ENCODE data around the gene ACTR8.
"Not testable (repeated sequence)": the region's sequence is repeated elsewhere in the genome, so short reads cannot be mapped to it uniquely, and the experiment has no call there.

Gene ACTR8, protein sequence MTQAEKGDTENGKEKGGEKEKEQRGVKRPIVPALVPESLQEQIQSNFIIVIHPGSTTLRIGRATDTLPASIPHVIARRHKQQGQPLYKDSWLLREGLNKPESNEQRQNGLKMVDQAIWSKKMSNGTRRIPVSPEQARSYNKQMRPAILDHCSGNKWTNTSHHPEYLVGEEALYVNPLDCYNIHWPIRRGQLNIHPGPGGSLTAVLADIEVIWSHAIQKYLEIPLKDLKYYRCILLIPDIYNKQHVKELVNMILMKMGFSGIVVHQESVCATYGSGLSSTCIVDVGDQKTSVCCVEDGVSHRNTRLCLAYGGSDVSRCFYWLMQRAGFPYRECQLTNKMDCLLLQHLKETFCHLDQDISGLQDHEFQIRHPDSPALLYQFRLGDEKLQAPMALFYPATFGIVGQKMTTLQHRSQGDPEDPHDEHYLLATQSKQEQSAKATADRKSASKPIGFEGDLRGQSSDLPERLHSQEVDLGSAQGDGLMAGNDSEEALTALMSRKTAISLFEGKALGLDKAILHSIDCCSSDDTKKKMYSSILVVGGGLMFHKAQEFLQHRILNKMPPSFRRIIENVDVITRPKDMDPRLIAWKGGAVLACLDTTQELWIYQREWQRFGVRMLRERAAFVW

DNA sequence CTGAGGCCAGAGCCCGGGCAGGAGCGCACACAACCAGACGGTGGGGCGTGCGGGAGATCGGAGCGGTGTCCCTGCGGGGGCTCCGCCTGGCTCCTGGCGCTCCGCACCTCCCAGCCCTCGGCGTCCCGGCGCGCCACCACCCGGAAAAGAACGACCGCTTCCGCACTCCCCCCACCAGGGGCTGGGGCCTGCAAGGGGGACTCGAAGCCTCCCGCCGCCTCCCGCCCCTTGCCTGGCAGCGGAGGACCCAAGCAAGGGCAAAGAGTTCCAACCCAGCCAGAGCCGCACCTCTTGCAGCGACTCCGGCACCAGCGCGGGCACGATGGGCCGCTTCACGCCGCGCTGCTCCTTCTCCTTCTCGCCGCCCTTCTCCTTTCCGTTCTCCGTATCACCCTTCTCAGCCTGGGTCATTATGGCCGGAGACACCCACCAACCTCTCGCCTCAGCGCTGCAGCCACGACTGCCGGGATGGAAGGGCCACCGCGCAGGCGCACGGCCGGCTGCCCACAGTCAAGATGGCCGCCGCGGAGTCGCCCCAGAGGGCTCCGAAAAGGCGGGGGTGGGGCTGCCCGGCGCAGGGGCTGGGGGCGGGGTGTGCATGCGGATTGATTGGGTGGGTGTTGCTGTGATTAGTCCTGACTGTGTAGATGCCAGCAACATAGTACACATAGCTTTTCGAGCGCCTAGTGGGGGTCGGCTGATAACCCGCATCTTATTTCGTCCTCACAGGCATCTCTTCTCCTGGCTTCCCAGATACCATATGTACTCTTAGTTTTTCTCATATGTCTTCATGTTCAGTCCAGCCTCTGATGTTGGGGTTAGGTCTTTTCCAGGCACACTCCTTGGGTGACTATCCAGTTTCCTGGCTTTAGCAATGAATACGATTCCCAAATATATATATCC, at the start of gene ACTR8:
TSS of gene ACTR8 (minus strand) at position 462 of the 903 bp plus-strand sequence. CDS start at position 411, 51 bp downstream.
- peak; percentile 75 to 80 for DNase-seq (ENCODE audit: low read depth in 2 of 2)

DNA sequence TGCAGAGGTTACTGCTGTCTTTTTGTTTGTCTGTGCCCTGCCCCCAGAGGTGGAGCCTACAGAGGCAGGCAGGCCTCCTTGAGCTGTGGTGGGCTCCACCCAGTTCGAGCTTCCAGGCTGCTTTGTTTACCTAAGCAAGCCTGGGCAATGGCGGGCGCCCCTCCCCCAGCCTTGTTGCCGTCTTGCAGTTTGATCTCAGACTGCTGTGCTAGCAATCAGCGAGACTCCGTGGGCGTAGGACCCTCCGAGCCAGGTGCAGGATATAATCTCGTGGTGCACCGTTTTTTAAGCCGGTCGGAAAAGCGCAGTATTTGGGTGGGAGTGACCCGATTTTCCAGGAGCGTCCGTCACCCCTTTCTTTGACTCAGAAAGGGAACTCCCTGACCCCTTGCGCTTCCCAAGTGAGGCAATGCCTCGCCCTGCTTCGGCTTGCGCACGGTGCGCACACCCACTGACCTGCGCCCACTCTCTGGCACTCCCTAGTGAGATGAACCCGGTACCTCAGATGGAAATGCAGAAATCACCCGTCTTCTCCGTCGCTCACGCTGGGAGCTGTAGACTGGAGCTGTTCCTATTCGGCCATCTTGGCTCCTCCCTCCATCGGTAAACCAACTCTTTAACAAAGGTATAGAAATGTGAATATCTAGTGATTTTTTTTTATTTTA, 45.4 kb upstream of the ACTR8 start:
- DNase-seq (ENCODE audit: low read depth in 2 of 2), result not testable (repeated sequence)

DNA sequence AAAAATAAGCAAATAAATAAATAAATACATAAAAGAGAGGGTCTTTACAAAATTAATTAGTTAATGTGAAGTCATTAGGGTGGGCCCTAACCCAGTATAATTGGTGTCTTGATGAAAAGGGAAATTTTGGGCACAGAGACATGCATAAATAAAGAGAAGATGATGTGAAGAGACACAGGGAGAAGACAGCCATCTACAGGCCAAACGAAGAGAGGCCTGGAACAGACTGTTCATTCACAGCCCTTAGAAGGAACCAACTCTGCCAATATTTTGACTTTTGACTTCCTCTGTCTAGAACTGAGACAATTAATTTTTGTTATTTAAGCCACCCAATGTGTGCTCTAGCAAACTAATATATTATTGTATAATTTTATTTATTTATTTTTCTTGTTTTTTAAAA, 39.3 kb upstream of the ACTR8 start:
- no peak for DNase-seq (ENCODE audit: low read depth in 2 of 2)

DNA sequence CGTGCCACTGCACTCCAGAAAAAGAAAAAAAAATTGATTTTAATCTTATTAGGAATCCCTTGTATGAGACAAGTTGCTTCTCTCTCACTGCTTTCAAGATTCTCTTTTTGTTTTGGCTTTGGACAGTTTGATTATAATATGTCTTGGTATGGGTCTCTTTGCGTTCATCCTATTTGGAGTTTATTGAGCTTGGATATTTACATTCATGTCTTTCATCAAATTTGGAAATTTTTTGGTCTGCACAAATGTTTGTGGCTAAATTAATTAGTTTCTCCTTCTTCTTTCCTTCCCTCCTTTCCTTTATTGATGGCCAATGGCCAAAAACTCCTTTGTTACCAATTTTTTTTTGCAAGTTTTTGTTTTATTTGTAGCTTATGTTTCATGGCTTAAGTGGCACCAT, 37.8 kb upstream of the ACTR8 start:
- DNase-seq (ENCODE audit: low read depth in 2 of 2), result no peak

DNA sequence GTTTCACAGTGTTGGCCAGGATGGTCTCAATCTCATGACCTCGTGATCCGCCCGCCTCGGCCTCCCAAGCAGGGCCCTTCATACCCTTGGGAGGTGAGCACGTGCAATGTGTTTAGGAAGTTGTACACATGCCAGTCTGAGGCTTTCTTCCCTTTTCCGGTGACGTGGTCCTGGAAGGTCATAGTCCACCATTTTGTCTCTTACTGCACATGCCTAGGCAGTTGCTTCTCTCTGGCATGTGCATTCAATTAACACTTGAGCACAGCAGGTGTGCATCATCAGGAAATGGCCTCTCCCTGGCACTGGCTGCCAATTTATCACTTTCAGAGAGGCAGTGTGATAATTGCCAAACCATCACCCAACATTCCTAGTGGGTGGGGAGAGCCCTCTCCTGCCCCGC, 31.4 kb upstream of the ACTR8 start:
- no peak for DNase-seq (ENCODE audit: low read depth in 2 of 2)

DNA sequence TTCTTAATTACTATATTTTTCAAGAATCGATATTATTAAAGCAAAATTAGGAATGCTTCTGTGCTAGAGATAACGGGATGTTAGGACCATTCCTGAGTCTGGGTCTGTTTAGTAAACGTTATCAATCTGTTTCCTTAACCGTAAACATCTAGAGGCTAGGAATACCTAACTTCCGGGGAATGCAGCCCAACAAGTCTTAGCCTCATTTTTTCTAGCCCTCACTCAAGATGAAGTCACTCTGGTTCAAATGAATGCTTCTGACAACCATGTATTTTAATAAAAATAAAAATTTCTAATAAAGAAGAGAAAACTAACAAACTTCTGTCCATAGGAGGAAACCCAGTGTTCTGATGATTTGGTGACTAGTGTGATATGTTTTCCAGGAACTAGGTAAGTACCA, 20.8 kb upstream of the ACTR8 start:
- DNase-seq (ENCODE audit: low read depth in 2 of 2), result no peak

DNA sequence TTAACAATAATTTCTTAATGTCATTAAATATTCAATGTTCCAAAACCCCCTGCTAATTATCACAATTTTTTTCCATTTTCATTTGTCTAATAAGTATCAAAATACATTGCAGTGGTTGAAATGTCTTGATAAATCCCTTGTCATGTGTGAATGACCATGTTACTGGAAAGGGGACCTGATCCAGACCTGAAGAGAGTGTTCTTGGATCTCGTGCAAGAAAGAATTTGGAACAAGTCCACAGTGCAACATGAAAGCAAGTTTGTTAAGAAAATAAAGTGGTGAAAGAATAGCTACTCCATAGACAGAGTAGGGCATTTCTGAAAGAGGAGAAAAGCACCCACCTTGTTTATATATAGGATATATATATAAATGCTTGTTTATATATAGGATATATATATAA, 20.1 kb upstream of the ACTR8 start:
- no peak for DNase-seq (ENCODE audit: low read depth in 2 of 2)

DNA sequence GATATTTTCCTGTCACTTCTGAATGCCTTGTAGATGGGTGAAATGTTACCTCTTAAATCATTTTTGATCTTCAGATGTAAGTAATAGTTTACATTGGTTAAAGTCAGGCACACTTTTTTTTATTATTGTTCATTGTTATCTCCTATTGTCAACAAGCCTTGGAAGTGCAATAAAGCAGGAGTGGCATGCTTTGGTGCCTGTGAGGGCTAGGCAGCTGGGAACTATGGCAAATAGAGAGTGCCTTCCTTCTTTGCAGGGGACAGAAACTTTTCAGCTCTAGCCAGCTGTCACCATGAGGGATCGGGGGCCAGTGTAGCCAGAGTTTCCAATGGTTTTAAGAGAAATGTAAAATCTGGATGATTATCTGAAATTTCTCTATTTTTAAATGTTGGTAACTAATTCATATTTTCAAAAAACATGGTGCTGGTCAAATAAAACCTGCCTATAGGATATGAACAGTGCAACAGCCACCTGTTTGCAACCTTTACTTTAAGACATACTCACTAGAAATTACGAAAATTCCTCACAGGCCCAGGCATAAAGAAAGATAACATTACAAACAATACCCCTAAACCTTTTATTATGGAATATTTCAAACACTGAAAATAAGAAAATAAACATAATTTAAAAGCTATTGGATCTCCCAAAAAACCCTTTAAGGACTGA, 18.8 kb upstream of the ACTR8 start:
- no peak for DNase-seq (ENCODE audit: low read depth in 2 of 2)

DNA sequence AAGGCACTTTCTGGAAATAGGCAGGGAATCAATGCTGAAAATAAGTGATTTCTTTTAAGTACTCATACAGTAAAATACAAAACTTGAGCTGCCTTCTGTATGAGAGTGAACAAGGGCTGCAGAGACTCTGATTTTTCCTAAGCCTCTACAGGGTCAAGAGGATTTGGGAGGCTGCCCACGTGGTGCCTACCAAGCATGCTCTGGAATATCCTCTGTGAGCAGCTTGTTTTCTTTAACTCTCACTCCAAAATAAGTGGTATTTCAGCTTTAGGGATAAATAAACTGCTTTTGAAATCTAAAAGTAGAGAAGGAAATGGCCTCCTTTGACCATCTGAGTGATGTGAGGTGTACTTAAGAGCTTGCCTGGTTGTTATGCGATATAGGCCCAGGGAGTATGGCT, 17.8 kb upstream of the ACTR8 start:
- DNase-seq (ENCODE audit: low read depth in 2 of 2), result no peak

DNA sequence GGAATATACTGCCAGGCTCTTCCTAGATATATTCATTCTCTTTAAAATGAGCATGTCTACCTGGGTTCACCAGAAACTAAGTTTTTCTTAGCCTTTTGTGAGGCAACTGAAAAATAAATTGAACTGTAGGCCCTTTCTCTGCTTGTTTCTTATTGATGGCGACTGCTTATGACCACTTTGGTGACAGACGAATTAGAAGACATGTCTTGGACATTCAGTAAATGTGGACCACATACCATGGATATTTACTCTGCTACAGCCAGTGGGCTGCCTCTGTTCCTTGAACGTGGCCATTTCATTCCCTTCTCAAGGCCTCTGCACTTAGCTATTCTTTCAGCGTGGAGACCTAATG, 10.3 kb upstream of the ACTR8 start:
- no peak for DNase-seq (ENCODE audit: low read depth in 2 of 2)

DNA sequence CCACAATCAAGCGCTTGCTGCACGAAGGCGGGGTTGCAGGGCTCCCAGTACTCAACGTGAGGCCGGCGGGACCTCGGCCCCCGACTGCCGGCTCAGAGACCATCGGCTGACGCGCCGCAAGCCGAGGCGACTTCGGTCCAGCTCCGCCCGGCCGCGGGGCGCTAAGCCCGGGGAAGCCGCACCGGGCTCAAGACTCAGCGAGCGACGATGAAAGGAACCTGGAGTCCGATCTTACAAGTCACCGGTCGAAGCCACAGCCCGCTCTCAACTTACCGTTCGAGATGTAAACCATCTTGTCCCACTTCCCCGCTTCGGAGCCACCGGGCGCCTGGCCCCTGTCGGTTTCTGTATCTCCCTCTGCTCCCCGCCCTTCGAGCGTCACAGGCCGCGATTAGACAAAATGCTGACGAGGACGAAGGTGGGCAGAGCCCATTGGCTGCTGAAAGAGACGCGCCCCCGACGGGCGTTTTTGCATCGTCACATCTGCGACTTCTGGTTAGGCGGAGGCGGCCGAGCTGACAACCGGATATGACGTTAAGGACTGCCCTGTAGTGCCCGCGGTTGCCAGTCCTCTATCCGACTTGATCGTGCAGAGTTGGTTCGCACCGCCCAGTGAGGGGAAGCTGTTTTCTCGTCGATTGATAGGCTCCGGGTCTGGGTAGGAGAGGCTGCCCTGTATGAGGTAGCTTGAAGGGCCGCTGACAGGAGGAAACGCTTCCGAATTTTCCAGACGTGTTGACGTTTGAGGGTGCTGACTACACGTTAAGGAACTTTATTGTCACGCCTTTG, 9.7 kb upstream of the ACTR8 start, which contains the start of gene SELENOK:
TSS of gene SELENOK (minus strand) at position 363 of the 789 bp plus-strand sequence.
- peak; percentile 96 for DNase-seq (ENCODE audit: low read depth in 2 of 2)

DNA sequence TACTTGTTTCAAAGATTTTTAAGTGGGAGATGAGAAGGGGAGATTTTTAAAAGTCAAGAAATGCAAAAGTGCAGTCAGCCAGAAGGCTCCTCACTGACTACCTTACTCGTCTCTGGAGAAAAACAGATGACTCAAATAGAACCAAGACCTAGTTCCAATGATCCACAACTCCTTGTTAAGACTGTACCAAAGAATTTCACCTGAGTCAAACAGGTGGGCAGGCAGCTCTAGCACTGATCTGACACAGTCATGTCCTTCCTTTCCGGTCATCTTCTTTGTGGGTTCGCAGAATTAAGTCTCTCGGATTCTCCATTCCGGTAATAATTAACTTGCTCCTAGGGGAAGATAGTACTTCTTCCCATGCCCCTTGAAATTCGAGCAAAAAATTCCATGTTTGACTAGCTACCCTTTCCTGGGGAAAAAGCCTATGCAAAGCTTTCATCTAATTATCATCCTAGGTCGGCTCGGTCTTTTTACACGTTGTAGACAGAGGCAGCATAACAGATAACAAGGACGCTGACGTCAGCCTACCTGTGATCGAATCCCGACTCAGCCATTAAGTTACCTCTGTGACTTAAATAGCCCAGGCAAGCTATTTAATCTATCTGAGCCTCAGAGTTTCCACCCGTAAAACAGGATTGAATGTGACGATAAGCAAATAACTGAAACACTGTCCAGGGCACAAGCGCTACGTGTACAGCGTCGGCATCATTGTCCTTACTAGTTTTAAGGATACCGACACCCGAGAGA, 8.9 kb upstream of the ACTR8 start:
- DNase-seq (ENCODE audit: low read depth in 2 of 2), result peak; percentile 6 to 13

DNA sequence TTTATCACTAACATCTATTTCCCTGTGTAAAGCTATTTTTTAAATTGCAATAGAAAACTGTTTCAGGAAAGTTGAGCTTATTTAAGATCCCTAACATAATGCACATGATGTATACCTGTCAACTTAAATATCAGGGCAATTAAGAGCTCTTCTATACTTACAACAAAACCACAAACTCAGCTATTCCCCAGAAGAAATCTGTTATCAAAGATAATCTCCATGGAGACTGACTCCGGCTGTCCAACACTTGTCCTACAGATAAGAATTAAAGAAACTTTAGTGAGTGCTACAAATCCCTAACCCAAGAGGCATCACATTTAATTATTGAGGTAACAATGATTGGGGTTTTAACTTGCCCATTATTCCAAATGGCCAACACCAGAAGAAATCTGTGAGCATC, 6.3 kb upstream of the ACTR8 start:
- no peak for DNase-seq (ENCODE audit: low read depth in 2 of 2)

DNA sequence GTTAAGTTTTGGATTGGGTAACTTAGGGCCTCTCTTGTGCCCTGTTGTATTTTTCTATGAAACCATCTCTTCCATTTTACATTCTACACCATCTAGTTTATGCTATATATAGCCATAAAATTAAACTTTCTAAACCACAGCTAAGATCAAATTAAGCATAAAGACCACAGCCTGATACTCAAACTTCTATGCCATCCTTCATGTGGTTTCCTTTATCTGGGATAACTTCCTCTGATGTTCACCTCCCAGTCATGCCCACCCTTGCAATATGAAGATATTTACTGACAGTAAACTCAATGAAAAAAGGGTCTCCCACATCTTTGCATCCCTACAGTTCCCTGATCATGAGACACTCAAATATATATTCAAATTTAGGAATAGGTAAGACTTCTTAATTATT, 5.5 kb upstream of the ACTR8 start:
- DNase-seq (ENCODE audit: low read depth in 2 of 2), result no peak

DNA sequence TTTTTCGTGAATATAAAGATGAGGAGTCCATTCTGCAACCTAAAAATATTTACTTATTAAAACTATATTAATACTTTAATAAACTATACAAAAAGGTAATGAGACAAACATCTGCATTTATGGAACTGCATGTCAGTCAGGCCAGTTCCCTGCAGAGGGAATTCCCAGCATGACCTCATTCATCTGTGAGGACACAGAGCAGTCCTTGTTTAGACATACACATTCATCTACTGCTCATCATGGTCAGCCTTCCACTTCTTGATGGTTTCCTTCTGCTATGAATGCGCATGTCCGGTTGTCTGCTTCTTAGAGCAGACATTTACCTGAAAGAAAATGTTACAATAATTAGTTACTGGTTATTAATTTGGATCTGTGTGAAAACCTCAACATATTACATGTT, 3.3 kb upstream of the ACTR8 start:
- DNase-seq (ENCODE audit: low read depth in 2 of 2), result no peak

DNA sequence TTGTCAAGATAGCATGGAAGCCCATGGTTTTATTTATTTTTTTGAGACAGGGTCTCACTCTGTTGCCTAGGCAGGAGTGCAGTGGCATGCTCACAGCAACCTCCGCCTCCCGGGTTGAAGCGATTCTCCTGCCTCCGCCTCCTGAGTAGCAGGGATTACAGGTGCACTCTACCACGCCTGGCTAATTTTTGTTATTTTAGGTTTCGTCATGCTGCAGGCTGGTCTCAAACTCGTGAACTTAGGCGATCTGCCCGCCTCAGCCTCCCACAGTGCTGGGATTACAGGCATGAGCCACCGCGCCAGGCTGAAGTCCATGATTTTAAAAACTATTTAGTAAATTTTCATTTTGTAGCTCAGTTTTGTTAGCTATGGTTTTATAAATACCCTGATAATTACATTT, 2.7 kb upstream of the ACTR8 start:
- no peak for DNase-seq (ENCODE audit: low read depth in 2 of 2)

DNA sequence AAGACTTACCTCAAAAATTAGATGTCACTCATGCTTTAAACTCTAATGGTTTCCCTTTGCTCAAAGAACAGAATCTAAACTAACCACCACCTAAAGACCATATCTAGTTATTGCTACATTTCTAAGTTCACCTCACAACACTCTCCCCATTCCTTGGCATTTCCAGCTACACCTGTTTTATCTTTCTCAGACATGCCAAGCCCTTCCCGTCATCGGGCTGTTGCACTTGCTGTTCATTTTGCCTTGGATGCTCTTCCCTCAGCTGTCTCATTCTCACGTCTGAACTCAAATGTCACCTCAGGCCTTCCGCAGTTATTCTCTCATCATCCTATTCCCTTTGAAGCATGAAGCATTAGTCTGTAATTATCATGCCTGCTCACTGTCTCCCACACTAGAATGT, 1.1 kb upstream of the ACTR8 start:
- DNase-seq (ENCODE audit: low read depth in 2 of 2), result no peak

DNA sequence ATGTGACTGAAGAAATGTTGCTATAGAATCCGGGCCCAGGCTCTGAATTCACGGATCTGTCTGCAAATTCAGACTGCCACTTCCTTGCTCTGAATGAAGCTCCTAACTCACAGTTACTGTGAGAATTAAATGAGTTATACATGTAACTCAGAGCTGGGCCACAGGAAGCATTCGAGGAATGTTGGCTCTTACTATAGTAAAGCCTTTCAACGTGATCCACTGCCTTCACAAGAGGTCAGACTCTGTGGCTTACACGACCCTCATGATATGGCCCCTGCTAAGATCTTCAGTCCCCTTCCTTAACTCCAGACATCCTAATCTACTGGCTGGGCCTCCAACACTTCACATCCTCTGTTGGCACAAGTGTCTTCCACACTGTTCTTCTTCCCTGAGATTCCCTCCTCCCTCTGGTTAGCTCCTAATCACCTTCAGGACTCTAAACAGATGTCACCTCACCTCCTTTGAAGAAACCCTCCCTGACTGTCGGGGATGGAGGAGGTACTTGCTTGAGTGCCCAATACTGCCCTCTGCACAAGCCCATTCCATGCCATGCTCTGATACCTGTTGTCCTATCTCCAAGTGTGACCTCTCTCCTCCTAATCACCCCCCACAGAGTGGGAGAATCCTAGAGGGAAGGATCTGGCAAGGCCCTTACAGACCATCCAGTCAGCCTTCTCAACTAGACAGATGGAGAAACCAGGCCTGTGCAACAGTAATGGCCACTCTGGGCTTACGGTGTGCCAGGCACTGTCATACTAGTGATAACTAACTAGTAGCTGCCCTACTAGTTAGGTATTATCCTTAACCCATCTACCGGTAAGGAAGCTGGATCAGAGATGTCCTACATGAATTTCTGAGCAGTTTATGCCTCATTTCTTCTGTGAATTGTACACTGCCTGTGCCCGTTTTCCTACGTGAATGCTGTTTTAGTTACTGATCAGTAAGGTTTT, 1.3 kb downstream of the ACTR8 start:
- no peak for DNase-seq (ENCODE audit: low read depth in 2 of 2)
